ENCODE measurements around the gene TNFSF9.

DNA sequence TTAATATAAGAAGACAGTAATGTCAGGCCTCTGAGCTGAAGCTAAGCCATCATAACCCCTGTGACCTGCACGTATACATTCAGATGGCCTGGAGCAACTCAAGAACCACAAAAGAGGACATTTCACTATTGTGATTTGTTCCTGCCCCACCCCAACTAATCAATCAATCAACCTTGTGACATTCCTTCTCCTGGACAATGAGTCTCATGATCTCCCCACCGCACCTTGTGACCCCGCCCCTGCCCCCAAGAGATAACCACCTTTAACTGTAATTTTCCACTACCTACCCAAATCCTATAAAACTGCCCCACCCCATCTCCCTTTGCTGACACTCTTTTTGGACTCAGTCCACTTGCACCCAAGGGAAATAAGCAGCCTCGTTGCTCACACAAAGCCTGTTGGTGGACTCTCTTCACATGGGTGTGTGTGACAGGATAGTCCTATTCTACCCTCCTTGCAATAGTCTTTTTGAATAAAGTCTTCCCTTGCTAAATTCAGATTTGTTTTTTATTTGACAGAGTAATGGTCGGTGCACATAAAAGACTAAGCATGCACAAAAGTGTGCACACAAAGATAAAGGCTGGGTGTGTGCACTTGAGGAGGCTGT, 46.1 kb downstream of the TNFSF9 start:
- TF ChIP-seq EP300 (IDR thresholded peaks at IDR 0.05): no peak
- TF ChIP-seq POLR2A (IDR thresholded peaks at IDR 0.05): no peak
